Smooth muscle cell (in vitro differentiated cells): ENCODE measurements around the gene LILRB2. TPM values are rescaled to one million over a fixed set of nuclear protein-coding genes. Genes with fewer than 3 reads are reported as not detected.

Experiments
- DNase-seq: peaks from one replicate; lab custom pipeline; 2025; ENCODE audit not compliant: unreplicated experiment; lab: John Stamatoyannopoulos, UW
- H2AFZ ChIP-seq: fragments of 200-600 bp; sonication (generic); 2 replicates; pipeline ENCODE4 v1.6.0; 2016; ENCODE audit warnings: antibody characterized with exemption, low read depth, mild to moderate bottlenecking
- H3F3A ChIP-seq: fragments of 200-600 bp; sonication (generic); 2 replicates; pipeline ENCODE4 v1.6.0; 2017; ENCODE audit warnings: antibody characterized with exemption, low read depth
- H3K27ac ChIP-seq: fragments of 200-600 bp; sonication (generic); 2 replicates; pipeline ENCODE4 v1.5.1; 2016; ENCODE audit warnings: low read depth, mild to moderate bottlenecking
- H3K27me3 ChIP-seq: fragments of 200-600 bp; sonication (generic); 2 replicates; pipeline ENCODE4 v1.6.1; 2016; ENCODE audit warnings: low read depth, mild to moderate bottlenecking
- H3K36me3 ChIP-seq: fragments of 200-600 bp; sonication (generic); 2 replicates; pipeline ENCODE4 v1.5.1; 2016; ENCODE audit warnings: low read depth
- H3K4me1 ChIP-seq: fragments of 200-600 bp; sonication (generic); 2 replicates; pipeline ENCODE4 v1.5.1; 2016; ENCODE audit warnings: low read depth
- H3K4me2 ChIP-seq: fragments of 200-600 bp; sonication (generic); 2 replicates; pipeline ENCODE4 v1.6.0; 2016; ENCODE audit warnings: mild to moderate bottlenecking
- H3K4me3 ChIP-seq: fragments of 200-600 bp; sonication (generic); 2 replicates; pipeline ENCODE4 v1.5.1; 2016; ENCODE audit warnings: mild to moderate bottlenecking
- H3K79me2 ChIP-seq: fragments of 200-600 bp; sonication (generic); 2 replicates; pipeline ENCODE4 v1.6.0; 2016; ENCODE audit warnings: low read depth, mild to moderate bottlenecking
- H3K9ac ChIP-seq: fragments of 200-600 bp; sonication (generic); 2 replicates; pipeline ENCODE4 v1.6.0; 2016; ENCODE audit warnings: low read depth
- H3K9me3 ChIP-seq: fragments of 200-600 bp; sonication (generic); replicated peaks from 2 replicates; pipeline ENCODE4 v1.5.1; 2016; ENCODE audit warnings: low read depth
- H4K20me1 ChIP-seq: fragments of 200-600 bp; sonication (generic); 2 replicates; pipeline ENCODE4 v1.6.0; 2016; ENCODE audit warnings: low read depth
- CTCF ChIP-seq: fragments of 200-600 bp; sonication (generic); IDR thresholded peaks from 2 replicates; pipeline ENCODE4 v1.5.1; 2017; ENCODE audit warnings: borderline replicate concordance, mild to moderate bottlenecking, antibody characterized with exemption; ENCODE audit not compliant: insufficient read depth, poor library complexity, severe bottlenecking
- WGBS: methylation state at CpG from one replicate; pipeline ENCODE4 v1.1.7; 2016; ENCODE audit warnings: low lambda C conversion rate; 5-methylcytosine and 5-hydroxymethylcytosine counted together
- polyA plus RNA-seq: library from polyadenylated mRNA; unstranded; fragments of >200 nt; fragmentation: Nextera tagmentation; extraction: Ambion mirVana; gene quantifications from 2 replicates; pipeline ENCODE4 v1.2.1, GENCODE V29; 2016
- total RNA-seq: library from RNA; depleted of rRNA; stranded (reverse); fragments of >200 nt; gene quantifications from 2 replicates; pipeline ENCODE4 v1.2.3, GENCODE V29; 2014

The LILRB2 gene
- total and polyA plus RNA-seq, 2 experiments from 2014 or later, result not detected

GRCh38 chr19:54262066-54262465, 18.8 kb downstream of the LILRB2 start:
- Histone ChIP-seq H4K20me1 (no peaks in the 10 kb centered on the region), H3K79me2 (no peaks in the 10 kb centered on the region)
- no peak for TF ChIP-seq CTCF

GRCh38 chr19:54257116-54257480, 23.8 kb downstream of the LILRB2 start, which contains the start of gene LILRB5:
Gene LILRB5 (minus strand): TSS chr19:54257273. CDS start chr19:54257193, 80 bp downstream.
- H3K36me3 ChIP-seq, result no peaks in the 10 kb centered on the region

More at GRCh38 chr19:54262066-54262465, 18.8 kb downstream of the LILRB2 start:
- no peak for DNase-seq
- Histone ChIP-seq H3K27ac (no peak overlapping the region), H3K4me1 (no peaks in the 10 kb centered on the region), H3K9me3 (no peaks in the 10 kb centered on the region), H2AFZ (no peak overlapping the region), H3K4me3 (no peak overlapping the region), H3K36me3 (no peaks in the 10 kb centered on the region), H3K9ac (no peak overlapping the region), H3F3A (no peaks in the 10 kb centered on the region), H3K27me3 (no peaks in the 10 kb centered on the region), H3K4me2 (no peak overlapping the region)
- WGBS, result 88% methylated on average over 11 of the region's 11 CpGs

GRCh38 chr19:54256250-54257115, 24.4 kb downstream of the LILRB2 start:
- Histone ChIP-seq H3K27ac (no peak overlapping the region), H3K27me3 (peaks cover 3% of the 10 kb centered on the region), H3K4me1 (no peaks in the 10 kb centered on the region), H2AFZ (no peak overlapping the region), H3K79me2 (no peaks in the 10 kb centered on the region), H3K9me3 (no peaks in the 10 kb centered on the region), H3K9ac (no peak overlapping the region), H4K20me1 (no peaks in the 10 kb centered on the region), H3K4me3 (no peak overlapping the region), H3F3A (no peaks in the 10 kb centered on the region), H3K36me3 (no peaks in the 10 kb centered on the region), H3K4me2 (no peak overlapping the region)
- WGBS, result 88% methylated on average over 19 of the region's 19 CpGs
- no peak for TF ChIP-seq CTCF
- DNase-seq, result no peak

More at GRCh38 chr19:54257116-54257480, 23.8 kb downstream of the LILRB2 start, which contains the start of gene LILRB5:
- 89% methylated on average over 9 of the region's 9 CpGs for WGBS
- DNase-seq, result no peak
- H3K27me3 ChIP-seq, result peaks cover 3% of the 10 kb centered on the region
- no peaks in the 10 kb centered on the region for H3K9me3 ChIP-seq
- H3K27ac ChIP-seq, result no peak within 1 kb of the TSS
- H3K4me2 ChIP-seq, result no peak within 1 kb of the TSS
- no peaks in the 10 kb centered on the region for H3K79me2 ChIP-seq
- H3F3A ChIP-seq, result no peaks in the 10 kb centered on the region
- H2AFZ ChIP-seq, result no peak within 1 kb of the TSS
- no peak within 1 kb of the TSS for H3K9ac ChIP-seq
- H3K4me3 ChIP-seq, result no peak within 1 kb of the TSS
- no peaks in the 10 kb centered on the region for H4K20me1 ChIP-seq
- H3K4me1 ChIP-seq, result no peaks in the 10 kb centered on the region
- no peak for TF ChIP-seq CTCF
